HG03045 (cell line): ENCODE data around the gene PARN.
"Not testable (repeated sequence)": the region's sequence is repeated elsewhere in the genome, so short reads cannot be mapped to it uniquely, and the experiment has no call there.

Experiments used
- ATAC-seq: cut with Tn5 transposase; IDR thresholded peaks from one replicate; pipeline ENCODE4 v1.9.1; 2021; ENCODE audit warnings: mild to moderate bottlenecking, moderate library complexity; ENCODE audit not compliant: unreplicated experiment

PARN gene

DNA sequence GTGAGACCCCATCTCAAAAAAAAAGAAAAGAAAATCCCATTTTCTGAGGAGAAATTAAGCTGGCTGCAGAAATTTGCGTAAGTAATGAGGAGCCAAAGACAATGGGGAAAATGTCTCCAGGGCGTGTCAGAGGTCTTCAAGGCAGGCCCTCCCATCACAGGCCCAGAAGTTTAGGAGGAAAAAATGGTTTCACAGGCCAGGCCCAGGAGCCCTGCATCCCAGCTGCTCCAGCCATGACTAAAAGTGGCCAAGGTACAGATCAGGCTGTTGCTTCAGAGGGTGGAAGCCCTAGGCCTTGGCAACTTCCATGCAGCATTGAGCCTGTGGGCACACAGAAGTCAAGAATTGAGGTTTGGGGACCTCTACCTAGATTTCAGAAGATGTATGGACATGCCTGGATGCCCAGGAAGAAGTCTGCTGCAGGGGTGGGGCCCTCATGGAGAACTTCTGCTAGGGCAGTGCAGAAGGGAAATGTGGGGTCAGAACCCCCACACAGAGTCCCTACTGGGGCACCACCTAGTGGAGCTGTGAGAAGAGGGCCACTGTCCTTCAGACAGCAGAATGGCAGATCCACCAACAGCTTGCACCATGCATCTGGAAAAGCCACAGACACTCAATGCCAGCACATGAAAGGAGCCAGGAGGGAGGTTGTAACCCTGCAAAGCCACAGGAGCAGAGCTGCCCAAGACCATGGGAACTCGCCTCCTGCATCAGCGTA, 55.2 kb downstream of the PARN start:
- ATAC-seq: not testable (repeated sequence)

DNA sequence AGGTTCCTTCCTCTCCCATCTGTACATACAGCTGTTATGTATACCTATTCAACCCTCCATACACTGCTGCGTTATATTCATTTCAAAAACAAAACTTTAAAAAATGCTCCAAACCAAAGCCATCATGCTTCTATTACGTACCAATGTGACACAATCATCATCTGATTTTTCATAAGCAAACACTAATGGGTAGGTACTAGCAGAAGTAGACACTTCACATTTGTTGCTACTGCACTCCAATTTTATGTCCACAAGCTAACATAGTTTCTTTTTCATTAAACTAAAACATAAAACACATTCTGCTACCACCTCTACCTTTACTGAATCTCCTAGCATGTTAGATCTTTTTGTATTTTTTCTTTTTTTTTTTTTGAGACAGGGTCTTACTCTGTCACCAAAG, 57.5 kb downstream of the PARN start:
- ATAC-seq: no peak

DNA sequence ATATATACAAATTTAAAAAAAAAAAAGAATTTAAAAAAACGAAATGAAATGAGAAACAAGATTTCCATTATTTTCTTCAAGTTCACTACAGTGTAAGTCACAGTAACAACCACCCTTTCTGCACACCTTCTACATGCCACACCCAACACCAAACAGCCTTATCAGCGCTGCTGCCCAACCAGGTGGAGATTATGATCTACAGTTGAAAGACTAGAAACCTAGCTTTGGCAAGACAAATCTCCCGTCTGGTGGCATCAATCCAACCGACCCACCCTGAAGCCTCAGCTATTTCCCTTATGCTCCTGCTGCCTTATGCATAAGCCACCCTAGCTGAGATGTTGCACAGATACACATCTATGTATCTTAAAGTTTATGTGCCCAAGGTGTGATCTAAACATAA, 60.8 kb downstream of the PARN start:
- ATAC-seq: no peak

DNA sequence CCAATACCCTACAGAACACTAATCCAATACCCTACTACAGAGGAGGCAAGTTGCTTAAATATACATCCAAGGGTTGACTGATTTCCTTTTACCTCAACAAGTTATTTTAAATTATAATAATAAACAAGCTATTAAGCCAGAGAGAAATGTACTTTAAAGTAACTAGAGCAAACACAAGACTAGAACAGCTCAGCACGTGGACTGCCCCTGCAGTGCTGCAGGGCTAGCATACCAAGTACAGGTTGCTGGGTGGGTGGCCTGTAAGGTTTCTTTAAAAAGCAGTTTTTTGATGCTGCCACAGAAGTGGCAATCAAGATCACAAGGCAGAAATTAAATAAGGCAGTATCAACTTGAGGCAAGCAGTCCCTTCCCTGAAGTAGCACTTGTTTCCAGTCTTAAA, 63.5 kb downstream of the PARN start:
- no peak for ATAC-seq

DNA sequence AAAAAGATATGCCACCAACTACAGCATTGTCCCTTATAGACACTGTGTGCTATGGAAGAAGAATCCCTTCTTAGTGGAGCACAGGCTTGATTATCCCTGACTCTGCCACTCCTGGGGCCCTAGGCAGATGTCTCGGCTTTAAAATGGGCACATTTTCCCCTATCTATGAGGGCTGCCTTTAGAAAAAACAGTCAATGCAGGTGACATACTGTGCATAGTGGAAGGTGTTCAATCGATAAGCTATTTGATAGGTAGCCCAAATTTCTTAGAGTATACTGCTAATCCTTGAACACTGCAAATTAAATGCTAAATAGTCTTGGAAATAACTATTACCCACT, 64.4 kb downstream of the PARN start:
- ATAC-seq: no peak

DNA sequence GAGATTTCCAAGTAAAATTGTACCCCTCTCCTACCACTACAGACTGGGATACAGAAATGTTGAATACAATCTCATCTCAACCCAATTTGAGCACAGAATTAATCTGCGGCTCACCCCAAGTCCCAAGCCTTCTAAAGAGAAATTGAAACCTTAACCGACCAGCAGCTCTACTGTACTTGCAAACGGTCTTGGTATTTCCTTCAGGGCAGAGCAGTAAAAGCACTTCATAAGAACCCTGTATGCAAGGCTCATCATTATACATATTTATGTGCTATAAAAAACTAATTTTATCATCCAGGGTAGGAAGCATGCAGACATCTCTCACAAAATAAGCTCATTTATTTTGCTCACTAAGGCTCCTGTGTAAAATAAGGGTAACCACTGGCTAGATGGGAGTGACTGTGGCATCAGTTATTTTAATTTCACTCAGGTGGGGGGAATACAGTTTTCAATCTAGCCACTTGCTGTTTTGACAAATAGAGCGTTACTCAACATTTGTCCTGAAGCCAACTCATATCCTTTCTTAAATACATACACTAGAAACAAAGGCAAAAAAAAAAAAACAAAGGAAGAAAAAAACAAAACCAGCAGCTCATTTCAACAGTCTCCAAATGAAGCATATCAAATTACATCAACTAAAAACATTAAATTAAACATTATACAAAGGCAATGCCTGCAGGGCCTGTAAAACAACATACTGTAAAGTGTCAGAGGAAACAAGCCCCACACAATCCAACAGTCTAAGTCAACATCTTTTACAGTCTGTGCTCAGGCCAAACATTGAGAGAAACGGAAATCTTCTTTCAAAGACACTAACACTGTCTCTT, 65.0 kb downstream of the PARN start:
- ATAC-seq: no peak

DNA sequence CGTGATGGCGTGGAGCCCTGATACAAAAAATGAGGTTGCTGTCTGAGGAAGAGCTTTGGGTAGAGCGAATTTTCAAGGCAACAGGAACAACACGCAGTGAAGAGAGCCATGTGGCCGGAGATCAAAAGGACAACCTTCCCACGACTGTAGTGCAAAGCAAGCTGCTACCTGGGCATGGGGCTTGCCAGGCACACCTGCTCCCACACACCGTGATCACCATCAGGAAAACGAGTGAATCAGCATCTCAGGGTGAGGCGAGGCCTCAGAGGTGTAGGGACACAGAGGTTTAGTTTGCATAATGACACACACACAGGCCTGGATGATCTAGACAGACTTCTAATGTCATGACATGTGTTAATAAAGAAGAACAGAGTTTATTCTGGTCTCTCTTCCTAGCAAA, 65.7 kb downstream of the PARN start:
- no peak for ATAC-seq

DNA sequence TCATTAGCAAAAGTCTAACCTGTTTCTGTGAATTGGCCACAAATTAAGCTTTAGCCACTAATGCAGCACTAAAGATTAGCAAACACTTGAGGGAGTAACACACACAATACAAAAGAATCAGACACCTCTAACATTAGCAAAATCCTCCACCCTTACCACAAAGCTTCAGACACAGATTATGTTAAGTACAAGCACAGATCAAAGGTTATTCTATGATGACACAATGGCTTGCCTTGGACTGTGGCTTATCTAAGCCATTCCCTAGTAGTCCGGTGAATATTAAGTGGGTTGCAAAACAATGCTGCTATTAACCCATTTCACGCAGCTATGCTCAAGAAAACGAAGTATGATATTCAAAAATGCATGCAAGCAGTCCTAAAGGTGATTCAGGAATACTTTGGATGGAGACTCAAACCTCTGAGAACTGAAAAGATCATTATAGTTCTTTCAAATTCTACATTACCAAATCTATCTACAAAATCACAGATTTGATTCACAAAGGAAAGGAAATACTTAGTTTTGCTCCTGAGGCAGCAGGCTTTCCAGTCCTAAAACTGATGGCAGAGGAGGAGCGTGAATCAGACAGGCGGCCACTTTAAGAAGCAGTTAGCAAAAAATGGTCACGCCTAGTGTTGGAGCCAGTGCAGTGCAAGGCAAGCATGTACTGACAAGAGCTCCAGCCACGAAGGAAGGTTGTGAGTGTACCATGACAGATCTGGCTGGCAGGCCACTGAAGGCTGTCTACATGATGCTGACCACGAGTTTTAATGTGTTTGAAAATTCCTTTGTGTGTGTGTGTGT, 67.2 kb downstream of the PARN start:
- ATAC-seq: no peak

DNA sequence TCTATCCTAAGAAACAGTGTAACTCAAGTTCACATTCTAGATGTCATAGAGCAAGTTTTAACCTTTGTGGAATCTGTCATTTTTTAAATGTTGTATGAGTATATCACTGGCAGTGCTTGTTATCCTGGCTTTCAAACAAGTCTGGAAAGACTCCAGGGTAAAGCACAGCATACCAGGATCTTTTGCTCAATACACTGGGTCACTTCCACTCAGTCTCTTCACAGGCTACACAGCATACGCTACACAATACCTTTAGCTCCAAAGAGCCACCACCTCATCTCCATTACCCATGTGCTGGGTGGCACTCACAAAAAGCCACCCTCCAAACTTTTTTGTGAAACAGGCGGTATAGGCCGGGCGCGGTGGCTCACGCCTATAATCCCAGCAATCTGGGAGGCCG, 69.5 kb downstream of the PARN start:
- no peak for ATAC-seq

DNA sequence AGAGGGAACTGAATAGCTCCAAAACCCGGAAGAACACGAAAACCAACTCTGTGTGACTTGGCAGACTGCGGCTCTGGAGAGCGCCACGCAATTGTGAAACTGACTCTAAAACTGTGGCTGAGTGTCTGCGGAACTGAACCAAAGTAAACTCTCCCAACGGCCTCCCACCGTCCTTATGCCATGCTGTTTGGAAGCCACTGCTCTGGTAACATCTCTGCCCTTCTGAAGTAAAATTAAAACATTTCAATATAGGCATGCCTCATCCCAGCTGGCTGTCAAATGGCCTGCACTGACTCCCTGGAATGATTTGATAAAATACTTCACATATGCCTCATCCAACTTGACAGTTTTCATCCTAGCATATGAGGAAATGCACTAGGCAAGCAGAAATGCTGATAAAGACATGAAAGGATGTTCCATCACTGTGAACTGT, 70.2 kb downstream of the PARN start:
- ATAC-seq: no peak

DNA sequence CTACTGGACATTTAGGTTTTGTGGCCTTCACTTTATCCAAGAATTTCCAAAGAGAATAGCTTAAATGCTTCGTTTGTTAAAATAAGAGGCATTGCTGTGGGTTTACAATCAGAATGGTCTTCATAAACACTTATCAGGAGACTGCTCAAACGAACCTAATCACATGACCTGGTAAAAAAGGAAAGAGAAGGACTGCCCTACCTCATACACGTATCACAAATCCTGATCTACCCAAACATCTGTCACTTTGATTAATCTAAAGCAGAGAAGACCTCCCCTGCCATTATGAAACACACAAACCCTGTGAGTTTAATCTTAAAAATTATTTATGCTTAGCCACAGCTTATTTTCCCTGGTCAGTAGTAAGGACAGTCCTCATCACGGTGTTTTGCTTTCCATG, 76.6 kb downstream of the PARN start:
- no peak for ATAC-seq

DNA sequence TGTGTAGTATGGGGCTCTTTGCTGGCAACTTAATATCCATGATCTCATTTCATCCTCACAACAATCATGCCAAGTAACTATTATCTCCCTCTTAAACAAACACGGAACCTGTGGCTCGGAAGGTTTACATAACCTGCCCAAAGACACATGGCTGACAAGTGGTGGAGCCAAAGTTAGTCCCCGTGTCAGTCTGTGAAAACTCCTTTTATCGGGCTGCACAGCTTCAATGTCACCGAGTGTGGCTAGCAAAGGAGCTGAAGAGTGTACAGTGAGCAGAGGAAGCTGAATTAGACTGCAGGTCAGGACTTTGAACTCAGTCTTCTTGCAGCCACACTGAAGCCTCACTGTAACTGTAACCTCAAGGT, 80.3 kb downstream of the PARN start:
- ATAC-seq: no peak

DNA sequence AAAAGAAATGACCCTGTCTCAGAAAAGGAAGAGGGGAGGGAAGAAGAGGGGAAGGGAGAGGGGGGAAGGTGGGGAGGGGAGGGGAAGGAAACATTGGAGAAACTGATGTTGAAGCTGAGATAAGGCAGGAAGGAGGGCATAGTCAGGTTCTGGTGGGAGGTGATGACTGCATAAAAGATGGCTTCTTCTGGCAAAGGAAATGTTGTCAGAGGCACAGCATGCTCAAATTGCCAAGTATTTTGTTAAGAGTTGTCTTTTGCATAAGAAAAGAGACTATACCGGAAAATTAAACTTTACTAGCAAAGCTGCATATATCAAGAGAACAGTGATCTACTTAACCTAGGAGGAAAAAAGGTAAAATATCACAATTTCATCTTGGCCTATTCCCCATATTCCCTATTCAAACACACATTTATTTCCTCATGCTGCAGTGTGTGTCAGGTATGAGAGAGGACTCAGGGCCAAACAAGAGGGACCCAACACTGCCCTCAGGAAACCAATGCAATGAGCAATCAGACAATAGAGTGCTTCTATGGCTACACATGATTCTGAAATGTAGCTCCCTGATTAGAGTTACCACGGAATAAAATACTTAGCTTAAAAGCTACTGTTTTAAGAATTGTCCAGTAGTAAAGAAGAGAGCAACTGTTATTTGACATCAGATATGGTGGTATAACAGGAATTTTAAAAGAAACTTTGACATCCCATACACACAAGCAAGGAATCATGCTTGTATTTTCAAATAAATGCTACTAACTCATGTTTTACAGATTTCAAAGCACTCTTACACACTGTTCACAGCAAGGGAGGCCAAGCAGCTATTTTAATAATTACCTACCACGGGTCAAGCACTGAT, 80.9 kb downstream of the PARN start:
- no peak for ATAC-seq

DNA sequence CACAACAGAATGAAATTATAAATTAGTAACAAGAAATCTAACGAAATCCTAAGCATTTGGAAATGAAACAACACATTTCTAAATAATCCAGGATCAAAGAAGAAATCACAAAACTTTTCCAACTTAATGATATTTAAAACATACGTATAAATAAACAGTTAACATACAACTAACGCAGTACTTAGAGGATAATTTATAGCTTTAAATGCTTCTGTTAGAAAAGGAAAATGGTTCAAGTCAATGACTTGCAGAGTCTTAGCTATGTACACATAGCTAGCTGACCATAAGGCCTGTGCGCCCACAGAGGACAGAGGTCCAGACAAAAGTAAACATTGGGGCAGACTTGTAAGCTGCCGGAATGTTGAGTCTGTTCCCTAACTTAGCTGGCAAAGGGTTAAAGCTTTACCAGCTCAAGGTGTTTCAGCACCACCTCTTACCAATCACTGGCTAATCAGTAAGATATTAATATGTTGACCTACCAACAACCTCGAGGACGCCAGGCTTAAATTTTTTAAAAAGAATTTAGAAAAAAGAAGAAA, 84.6 kb downstream of the PARN start:
- no peak for ATAC-seq

DNA sequence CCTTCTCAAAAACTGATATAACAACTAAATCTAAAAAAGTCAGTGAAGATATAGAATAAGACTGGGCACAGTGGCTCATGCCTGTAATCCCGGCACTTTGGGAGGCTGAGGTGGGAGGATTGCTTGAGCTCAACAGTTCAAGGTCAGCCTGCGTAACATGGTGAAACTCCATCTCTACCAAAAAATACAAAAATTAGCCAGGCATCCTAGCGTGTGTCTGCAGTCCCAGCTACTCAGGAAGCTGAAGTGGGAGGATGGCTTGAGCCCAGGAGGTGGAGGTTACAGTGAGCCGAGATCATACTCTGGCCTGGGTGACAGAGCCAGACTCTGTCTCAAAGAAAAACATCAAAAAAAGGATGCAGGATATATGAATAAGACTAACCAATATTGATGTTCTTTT, 85.2 kb downstream of the PARN start:
- not testable (repeated sequence) for ATAC-seq

DNA sequence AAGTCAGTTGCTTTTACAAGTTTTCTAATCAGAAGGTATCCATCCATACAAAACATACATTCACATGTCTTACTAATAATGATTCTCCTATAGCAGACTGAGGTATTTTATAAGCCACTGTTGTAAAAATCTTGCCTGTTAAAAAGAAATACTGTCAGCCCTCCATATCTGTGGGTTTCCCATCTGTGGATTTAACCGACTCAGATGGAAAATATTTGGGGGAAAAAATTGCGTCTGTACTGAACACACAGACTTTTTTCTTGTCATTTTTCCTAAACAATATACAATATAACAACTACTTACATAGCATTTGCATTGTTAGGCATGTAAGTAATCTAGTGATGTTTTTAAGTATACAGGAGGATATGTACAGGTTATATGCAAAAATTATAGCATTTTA, 90.4 kb downstream of the PARN start:
- no peak for ATAC-seq

DNA sequence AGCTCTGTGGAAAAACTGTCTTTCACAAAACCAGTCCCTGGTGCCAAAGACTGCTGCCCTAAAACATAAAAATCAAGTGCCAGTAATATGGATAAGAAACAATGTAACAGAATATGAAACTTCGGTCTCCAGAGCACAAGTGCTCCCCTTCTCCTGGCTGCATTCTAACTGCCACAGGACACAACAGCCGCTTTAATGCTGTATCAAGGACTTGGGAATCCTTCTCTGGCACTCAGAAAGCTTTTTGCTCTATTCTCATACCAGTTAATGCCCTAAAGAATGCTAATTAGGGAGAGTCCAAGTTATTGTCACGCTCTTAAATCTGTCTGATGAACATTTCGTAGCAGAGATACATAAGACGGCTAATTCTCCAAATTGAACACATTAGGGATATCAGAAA, 90.9 kb downstream of the PARN start:
- ATAC-seq: no peak

DNA sequence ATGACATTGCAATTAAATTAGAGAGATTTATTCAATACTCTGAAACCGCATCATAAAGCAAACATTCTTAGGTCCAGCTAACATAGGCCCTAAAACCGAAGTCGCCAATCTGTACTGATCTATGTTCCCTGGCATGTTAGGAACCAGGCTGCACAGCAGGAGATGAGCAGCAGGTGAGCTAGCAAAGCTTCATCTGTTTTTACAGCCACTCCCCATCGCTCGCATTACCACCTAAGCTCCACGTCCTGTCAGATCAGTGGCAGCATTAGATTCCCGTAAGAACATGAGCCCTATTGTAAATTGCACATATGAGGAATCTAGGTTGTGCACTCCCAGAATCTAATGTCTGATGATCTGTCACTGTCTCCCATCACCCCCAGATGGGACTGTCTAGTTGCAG, 91.5 kb downstream of the PARN start:
- ATAC-seq: no peak

DNA sequence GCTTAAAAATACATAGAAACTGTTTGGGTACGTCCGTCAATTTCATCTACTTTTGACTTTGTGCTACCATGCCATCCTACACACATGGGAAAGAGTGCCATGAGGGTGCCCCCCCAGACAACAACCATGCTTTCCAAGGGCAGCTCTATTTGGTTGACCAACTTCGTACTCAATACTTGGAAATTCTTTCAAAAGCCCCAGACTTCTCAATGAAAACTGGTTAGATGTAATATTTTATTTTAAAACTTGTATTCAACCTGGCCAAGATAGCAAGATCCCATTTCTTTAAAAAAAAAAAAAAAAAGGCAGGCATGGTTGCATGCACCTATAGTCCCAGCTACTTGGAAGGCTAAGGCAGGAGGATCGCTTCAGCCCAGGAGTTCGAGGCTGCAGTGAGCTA, 98.4 kb downstream of the PARN start:
- ATAC-seq: no peak

DNA sequence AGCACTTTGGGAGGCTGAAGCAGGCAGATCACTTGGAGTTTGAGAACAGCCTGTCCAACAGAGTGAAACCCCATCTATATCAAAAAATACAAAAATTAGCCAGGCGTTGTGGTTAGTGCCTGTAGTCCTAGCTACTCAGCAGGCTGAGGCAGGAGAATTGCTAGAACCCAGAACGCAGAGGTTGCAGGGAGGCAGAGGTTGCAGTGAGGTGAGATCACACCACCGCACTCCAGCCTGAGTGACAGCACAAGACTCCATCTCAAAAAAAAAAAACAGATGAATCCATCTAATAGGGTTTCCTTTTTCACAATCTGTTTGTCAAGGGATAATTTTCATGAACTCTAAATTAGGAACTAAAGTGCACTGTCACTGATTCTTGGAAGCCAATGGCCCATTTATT, 99.0 kb downstream of the PARN start:
- no peak for ATAC-seq

DNA sequence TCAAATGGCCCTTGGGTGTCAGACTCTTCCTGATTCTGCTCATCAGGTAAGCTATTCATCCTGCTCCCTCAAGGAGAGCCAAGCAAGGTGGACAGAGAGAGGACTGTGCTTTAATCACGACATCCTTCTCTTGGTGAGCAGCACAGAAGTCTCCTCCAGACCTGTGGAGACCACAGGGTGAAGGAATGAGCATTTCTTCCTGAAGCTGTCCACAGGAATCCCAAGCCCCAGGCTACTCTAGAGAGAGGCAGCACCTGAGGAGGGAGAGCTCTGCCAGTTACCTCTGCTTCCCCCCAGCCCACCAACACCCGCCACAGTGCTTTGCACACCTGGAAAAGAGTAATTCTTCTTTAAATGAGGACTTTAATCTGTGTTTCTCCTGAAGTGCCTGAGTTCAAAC, 100.0 kb downstream of the PARN start:
- ATAC-seq: no peak
